ENCODE data around the gene EHBP1L1.
A peak's percentile ranks its signal among the peaks of the same experiment; 100 is the strongest.

EHBP1L1 gene

GRCh38 chr11:65575568-65576231, at the start of gene EHBP1L1:
EHBP1L1 (plus strand) TSS chr11:65576053; CDS start chr11:65576303, 250 bp downstream.
- DNase-seq = peak; percentile 85

GRCh38 chr11:65526744-65527143, 49.1 kb upstream of the EHBP1L1 start:
- DNase-seq = no peak

DNA sequence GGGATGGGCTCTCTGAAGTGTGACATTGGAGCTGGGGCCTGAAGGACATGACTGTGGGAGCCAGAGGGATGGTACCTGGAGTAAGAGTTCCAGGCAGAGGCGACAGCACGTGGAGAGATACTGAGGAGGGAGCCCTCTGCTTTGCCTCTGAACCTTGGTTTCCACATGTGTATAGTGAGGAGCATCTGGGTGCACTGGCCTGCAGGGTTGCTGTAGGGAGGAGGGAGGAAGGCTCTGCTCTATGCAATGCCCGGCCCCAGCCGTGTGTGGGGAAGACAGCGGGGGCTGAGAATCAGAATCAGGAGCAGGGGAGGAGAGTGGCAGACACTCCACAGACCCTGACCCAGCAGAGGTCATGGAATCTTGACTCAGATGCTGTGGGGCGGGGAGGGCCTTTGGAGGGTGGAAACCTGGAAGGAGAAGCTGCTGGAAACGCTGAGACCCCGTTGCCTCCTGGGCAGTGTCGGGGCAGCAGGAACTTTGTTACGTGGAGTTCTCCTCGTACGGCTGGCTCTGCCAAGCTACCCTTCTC, 47.0 kb upstream of the EHBP1L1 start:
- no peak for DNase-seq

DNA sequence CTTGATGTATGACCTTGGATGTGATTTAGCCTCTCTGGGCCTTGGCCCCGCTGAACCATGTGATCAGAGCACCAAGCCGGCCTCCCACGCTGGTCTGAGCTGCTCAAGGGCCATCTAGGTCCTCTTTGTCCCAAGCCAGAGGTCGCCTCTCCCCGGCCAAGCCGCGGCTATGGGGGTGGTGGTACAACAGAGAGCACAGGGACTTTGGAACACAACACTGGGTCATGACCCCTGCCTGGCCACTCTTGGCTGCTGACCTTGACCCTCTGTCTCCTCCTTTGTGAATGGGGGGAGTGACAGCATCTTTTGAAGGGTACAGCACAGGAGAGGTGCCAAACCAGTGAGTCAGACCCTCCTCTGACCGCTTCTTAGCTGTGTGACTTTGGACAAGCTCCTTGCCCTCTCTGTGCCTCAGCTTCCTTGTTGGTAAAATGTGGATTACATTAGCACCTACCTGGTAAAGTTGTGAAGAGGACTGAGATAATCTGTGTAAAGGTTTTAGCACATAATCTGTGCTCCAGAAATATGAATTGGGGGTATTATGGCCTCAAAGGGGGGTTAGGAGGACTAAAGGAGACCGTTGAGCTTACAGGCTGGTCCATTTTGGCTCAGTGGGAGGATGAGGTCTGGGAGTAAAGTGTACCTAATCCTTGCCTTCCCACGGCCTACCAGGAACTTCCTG, 46.2 kb upstream of the EHBP1L1 start:
- no peak for DNase-seq

GRCh38 chr11:65530157-65530496, 45.7 kb upstream of the EHBP1L1 start:
- no peak for DNase-seq

DNA sequence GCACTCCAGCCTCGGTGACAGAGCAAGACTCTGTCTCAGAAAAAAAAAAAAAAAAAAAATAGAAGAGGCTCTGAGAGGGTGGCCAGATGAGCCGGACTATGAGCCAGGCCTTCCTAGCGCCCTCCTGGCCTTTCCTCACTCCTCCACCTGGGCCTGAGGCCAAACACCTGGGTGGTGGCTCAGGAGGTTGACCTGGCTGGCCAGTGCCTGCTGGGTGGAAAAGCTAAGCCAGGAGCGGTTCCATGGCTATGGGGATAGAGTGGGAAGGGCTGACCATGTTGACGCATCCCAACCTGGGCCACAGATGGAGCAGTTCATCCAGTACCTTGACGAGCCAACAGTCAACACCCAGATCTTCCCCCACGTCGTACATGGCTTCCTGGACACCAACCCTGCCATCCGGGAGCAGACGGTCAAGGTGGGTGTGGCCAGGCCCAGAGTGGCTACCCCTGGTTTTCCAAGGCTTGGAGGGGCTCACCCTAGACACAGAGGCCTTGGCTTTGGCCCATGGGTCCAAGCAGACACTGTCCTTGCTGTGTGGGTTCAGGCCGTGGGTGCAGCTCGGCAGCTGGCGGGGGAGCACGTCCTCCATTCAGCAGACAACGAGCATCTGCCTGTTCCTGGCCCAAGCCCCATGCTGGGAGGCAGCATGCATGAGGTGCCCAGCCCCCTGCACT, 43.3 kb upstream of the EHBP1L1 start:
- no peak for DNase-seq

GRCh38 chr11:65535102-65535501, 40.8 kb upstream of the EHBP1L1 start:
- no peak for DNase-seq

DNA sequence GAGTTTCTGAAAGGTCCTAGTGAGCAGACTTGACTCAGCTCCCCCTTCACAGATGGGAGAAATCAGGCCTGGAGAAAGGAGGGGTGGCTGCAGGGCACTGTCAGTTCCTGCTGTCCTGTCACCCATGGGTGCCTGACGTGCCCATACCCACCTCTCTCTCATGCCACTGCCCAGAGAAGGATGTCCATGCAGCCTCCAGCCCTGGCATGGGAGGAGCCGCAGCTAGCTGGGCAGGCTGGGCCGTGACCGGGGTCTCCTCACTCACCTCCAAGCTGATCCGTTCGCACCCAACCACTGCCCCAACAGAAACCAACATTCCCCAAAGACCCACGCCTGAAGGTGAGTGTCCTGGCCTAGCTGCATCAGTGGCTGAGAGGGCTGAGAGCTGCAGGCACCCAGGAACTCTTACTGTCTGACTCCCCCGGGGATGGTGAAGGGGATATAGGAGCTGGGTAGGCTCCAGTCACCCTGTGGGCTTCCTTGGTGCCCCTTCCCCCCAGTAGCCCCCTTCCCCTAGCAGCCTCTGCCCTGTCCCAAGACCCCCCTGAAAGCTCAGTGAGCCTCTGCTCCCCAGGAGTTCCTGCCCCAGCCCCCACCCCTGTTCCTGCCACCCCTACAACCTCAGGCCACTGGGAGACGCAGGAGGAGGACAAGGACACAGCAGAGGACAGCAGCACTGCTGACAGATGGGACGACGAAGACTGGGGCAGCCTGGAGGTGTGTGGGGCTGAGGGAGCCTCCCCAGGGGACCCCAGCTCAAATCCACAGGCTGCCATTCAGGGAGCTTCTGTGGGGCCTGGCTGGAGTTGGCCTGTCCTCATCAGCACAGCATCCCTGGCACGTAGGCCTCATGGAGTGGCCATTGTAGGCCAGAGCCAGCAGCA, 39.2 kb upstream of the EHBP1L1 start:
- no peak for DNase-seq

DNA sequence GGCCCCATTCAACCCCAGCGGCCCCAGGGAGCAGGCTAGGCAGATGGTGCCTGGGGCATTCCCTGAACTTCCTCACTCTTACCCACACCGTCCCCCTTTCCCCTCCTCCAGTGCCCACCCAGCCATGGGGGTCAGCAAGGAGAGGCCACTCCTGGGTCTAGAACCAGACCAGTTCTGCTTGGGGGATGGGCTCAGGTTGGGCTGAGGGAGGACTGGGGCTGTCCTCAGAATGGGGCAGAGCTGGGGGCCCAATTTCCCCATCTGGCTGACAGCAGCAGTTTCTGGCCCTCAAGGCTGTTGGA, 38.6 kb upstream of the EHBP1L1 start:
- DNase-seq = no peak

GRCh38 chr11:65537620-65538231, 38.1 kb upstream of the EHBP1L1 start:
- no peak for DNase-seq

- DNase-seq = no peak
Observed at GRCh38 chr11:65538232-65538914, 37.5 kb upstream of the EHBP1L1 start.

DNA sequence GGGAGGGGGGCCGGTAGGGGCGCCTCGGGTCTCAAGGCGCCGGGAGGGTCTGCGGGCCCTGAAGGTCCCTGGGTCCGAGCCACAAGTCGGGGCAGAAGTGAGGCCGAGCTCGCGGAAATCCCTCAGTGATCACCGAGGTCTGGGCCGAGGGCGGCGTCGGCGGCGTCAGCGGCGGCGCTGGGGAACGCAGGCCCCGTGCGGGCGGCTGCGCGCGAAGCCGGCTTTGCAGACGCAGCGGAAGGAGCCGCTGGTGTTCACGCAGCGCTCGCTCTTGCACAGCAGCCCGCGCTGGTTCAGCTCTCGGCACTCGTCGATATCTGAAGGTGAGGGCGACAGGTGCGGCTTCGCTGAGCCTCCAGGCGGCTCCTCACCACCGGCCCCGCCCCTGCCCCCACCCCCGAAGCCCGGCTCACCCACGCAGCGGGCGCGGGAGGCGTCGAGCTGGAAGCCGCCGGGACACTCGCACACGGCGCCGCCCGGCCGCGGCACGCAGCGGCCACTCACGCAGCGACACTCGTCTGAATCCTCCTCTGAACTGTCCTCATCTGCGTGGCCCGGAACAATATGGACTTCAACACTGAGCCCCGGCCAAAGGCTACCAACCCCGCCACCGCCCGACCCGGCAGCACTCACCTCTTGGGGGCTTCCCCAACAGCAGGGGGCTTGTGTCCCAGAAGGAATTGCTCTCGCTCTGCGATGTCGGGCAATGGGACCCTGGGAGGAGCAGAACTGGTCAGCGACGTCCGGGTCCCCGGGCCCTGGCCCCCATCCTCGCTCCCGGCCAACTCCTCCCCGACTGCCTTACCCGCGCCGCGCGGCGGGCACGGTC, 36.7 kb upstream of the EHBP1L1 start:
- DNase-seq = no peak

- no peak for DNase-seq
Observed at GRCh38 chr11:65539744-65540289, 36.0 kb upstream of the EHBP1L1 start.

- peak; percentile 95 for DNase-seq
Observed at GRCh38 chr11:65540290-65541092, 35.4 kb upstream of the EHBP1L1 start.

DNA sequence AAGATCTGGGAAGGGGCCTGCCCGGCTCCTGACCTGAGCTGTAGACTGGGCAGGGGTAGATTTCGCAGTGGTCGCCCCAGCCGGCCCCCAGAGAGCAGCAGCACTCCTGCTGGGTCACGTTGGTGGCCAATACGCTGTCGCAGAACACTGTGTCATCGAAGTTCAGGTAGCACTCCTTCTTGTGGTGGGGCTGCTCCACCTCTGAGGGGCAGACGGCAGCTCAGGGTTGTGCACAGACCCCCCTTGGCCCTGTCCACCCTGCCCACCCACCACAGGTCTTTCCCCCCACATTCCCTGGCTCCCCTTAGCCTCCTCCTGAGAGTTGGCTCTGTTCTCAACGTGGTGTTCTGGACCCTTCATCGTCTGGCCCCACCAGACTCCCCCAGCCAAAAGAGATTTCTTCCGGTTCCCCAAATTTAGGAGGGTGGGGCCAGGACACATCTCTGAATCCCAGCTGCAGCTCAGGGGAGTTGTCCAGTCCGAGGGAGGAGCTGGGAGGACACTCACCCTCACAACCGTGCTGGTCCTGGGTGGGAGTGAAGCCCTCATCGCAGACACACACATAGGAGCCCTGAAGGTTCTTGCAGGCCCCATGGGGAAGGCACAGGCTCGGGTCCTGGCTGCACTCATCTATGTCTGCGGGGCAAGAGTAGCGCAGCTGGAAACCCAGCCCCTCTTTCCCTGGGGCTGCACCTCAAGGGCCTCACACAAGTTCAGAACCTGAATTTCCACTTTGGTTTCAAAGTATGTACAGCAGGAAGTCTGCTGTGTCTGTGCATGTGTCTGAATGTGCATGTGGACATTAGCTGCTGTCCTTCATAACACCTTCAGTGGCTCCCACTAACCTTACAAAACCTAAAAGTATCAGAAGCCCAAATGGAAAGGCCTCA, 34.5 kb upstream of the EHBP1L1 start:
- no peak for DNase-seq

DNA sequence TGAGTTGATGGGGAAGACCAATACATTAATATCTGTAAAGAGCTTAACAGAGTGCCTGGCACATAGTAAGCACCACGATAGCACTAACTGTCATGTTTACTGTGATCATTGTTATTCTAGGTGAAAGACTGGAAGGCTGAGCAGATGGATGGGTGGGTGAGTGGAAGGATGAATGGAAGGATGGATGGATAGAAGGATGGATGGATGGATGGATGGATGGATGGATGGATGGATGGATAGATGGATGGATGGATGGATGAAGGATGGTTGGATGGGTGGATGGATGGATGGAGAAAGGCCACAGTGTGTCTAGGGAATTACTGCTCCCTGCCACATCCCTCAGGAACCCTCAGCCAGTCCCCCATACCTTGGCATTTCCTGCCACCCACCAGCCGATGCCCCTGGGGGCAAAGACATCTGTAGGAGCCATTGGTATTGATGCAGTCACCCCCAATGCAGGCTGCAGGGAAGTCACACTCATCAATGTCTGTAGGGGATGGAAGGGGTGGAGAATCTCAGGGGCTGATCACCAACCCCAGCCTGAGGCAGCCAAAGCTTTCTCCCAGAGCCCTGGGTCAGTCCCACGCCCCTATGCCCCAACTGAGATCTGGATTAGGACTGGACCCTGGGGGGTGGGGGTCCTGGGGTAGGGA, 33.0 kb upstream of the EHBP1L1 start:
- DNase-seq = no peak

GRCh38 chr11:65545853-65546216, 30.0 kb upstream of the EHBP1L1 start:
- DNase-seq = no peak

DNA sequence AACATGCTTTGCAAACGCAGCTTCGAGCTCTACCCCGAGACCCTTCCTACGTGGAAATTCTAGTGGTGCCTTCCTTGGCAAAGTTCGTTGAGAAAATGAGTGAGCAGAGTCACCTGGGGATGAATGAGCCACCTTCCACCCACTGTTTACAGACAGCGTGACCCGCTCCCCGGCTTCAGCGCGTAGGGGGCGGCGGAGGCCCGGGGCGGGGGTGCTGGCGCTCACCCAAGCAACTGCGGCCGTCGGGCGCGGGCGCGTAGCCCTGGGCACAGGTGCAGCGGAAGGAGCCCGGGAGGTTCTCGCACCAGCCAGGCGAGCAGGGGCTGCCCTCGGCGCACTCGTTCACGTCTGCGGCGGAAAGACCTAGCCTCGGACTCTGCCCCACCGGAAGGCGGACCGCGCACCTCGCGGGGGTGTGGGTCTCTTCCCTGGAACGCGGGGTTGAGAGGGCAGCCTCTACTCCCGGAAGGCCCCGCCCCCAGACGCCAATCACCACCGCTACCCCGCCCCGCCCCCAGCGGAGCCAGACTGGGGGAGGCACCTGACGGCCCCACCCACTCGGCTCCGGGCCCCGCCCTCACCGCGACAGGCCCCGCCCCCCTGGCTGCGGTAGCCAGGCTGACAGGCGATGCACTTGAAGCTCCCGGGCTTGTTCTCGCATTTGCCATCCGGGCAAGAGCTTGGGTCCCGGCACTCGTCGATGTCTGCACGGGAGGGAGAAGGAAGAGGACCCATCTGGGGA, 29.5 kb upstream of the EHBP1L1 start:
- peak; percentile 94 for DNase-seq
